Measurements from ENCODE around the gene GRIK4. TPM values are rescaled to one million over a fixed set of nuclear protein-coding genes. Genes with fewer than 3 reads are reported as not detected.

GRIK4 gene
- total and polyA plus RNA-seq, 11 donors: 0.04 to 0.45 (median 0.12) TPM; not detected in 6

DNA sequence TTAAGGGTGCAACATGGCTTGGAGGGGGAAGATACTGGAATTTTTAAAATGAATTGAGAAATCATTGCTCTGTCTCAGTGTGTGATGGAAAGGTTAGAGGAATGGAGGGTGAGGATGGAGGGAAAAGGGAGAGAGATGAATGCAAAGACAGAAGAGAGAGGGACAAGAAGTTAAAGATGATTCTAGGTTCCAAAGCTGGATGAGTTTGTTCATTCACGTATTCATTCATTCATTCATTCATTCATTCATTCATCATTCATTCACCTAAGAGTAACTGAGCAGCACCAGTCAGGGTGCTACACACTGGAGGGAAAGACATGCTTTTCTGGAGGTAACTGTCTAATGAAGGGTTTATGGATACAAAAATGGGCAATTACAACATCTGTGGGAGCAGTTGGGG lies 209.2 kb downstream of the GRIK4 start:
- Histone ChIP-seq H3K9me3 (no peaks in the 10 kb centered on the region), H3K27me3 (peaks cover 0 to 48% (median 0%) of the 10 kb centered on the region in 9 donors), H3K4me1 (no peaks in the 10 kb centered on the region), H3K36me3 (no peaks in the 10 kb centered on the region), H3K4me3 (no peak overlapping the region), H3K27ac (no peak overlapping the region)
- DNase-seq (no peak), ATAC-seq (no peak)
- intact Hi-C loops (cut with DNase I): no loop called here
- TF ChIP-seq, protein P1, sequence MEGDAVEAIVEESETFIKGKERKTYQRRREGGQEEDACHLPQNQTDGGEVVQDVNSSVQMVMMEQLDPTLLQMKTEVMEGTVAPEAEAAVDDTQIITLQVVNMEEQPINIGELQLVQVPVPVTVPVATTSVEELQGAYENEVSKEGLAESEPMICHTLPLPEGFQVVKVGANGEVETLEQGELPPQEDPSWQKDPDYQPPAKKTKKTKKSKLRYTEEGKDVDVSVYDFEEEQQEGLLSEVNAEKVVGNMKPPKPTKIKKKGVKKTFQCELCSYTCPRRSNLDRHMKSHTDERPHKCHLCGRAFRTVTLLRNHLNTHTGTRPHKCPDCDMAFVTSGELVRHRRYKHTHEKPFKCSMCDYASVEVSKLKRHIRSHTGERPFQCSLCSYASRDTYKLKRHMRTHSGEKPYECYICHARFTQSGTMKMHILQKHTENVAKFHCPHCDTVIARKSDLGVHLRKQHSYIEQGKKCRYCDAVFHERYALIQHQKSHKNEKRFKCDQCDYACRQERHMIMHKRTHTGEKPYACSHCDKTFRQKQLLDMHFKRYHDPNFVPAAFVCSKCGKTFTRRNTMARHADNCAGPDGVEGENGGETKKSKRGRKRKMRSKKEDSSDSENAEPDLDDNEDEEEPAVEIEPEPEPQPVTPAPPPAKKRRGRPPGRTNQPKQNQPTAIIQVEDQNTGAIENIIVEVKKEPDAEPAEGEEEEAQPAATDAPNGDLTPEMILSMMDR (IDR thresholded peaks at IDR 0.05): no peak
- TF ChIP-seq POLR2A (IDR thresholded peaks at IDR 0.05): no peak
- WGBS, 4 donors: 72 to 78% (median 77%) methylated on average over 1 of the region's 1 CpG

DNA sequence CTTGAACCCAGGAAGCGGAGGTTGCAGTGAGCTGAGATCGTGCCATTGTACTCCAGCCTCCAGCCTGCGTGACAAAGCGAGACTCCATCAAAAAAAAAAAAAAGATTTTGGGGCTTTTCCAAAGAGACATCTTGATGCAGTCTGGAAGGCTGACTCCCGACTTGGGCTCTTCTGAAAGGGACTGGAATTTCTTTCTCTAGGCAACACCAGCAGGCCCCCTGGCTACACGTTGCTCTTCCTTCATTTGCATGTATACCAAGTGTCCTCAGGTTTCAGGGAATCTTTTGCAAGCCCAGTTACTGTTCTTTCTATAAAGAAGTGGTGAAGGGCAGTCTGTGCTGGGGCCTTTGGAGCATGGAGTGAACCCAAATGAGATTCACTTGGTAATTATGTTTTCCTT lies 211.0 kb downstream of the GRIK4 start:
- H3K36me3 ChIP-seq: no peaks in the 10 kb centered on the region
- TF ChIP-seq, protein P1 (IDR thresholded peaks at IDR 0.05): no peak
- TF ChIP-seq POLR2A (IDR thresholded peaks at IDR 0.05): no peak
- H3K4me1 ChIP-seq: no peaks in the 10 kb centered on the region
- WGBS, 4 donors: 49 to 73% (median 65%) methylated on average over 6 of the region's 6 CpGs
- ATAC-seq (no peak), DNase-seq (no peak)
- peaks cover 0 to 43% (median 0%) of the 10 kb centered on the region in 9 donors for H3K27me3 ChIP-seq
- intact Hi-C loops (cut with DNase I): no loop called here
- H3K27ac ChIP-seq: no peak overlapping the region
- H3K9me3 ChIP-seq: peaks cover 0 to 15% (median 6%) of the 10 kb centered on the region in 12 donors
- H3K4me3 ChIP-seq: no peak overlapping the region

DNA sequence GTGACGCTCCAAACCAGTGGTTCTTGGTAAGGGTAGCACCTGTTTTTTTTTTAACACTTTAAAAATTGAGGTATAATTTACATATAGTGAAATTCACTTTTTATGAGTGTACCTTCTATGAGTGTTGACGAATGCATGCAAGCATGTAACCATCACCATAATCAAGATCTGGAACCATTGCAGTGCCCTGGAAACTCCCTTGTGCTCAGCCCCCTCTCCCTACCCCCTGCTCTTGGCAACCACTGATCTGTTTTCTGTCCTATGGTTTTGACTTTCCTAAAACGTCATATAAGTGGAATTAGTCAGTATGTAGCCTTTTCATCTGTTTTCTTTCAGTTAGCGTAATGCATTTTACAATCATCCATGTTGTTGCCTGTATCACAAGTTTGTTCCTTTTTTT lies 212.2 kb downstream of the GRIK4 start:
- TF ChIP-seq, protein P1 (IDR thresholded peaks at IDR 0.05): no peak
- TF ChIP-seq POLR2A (IDR thresholded peaks at IDR 0.05): no peak
- DNase-seq: no peak
- intact Hi-C loops (cut with DNase I): no loop called here
- peaks cover 0 to 31% (median 0%) of the 10 kb centered on the region in 9 donors for H3K27me3 ChIP-seq
- ATAC-seq: no peak
- no peaks in the 10 kb centered on the region for H3K4me1 ChIP-seq
- no peak overlapping the region for H3K4me3 ChIP-seq
- no peaks in the 10 kb centered on the region for H3K36me3 ChIP-seq
- no peak overlapping the region for H3K27ac ChIP-seq
- peaks cover 0 to 26% (median 16%) of the 10 kb centered on the region in 12 donors for H3K9me3 ChIP-seq
- WGBS, 4 donors: 82 to 87% (median 84%) methylated on average over 4 of the region's 4 CpGs

DNA sequence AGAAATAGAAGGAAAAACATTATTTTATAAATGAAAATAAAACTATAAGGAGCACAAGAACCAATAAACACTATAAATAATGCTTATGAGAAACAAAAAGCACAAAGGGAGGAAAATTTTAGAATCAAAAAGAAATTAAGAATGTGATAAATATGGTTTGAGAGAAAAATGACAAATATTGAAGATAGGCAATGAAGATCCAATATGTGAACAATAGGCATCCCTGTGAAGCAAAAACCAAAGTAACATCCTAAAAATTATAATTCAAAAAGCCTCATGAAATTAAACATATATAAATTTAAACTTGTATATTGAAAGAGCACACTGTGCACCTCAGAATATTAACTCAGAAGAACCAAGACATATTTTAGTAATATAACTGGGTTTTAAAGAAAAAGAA lies 216.2 kb downstream of the GRIK4 start:
- intact Hi-C loops (cut with DNase I): no loop called here

More for the DNA sequence above, 216.2 kb downstream of the GRIK4 start:
- Histone ChIP-seq H3K4me1 (no peaks in the 10 kb centered on the region), H3K27ac (no peak overlapping the region), H3K27me3 (no peaks in the 10 kb centered on the region), H3K9me3 (peaks cover 0 to 32% (median 19%) of the 10 kb centered on the region in 12 donors), H3K4me3 (no peak overlapping the region), H3K36me3 (no peaks in the 10 kb centered on the region)
- no peak for ATAC-seq
- DNase-seq: no peak
- TF ChIP-seq POLR2A (IDR thresholded peaks at IDR 0.05): no peak
- TF ChIP-seq, protein P1 (IDR thresholded peaks at IDR 0.05): no peak
